IMR-90 (cell line): ENCODE data around the gene GDF9. TPM values are rescaled to one million over a fixed set of nuclear protein-coding genes. Genes with fewer than 3 reads are reported as not detected.

Source experiments
- ATAC-seq: fragments of 200-7000 bp; cut with Tn5 transposase; 2 replicates; pipeline ENCODE4 v1.9.1; 2020; ENCODE audit warnings: low read depth, mild to moderate bottlenecking, moderate library complexity
- BruUV-seq: library from RNA; stranded (reverse); fragments of 400-500 nt; replicated peaks from 2 replicates; lab custom pipeline; 2021; lab: Mats Ljungman, UMichigan
- CTCF ChIA-PET: fragments of 300-600 bp; formaldehyde crosslinking; extraction: SDS; loops from one replicate; lab custom pipeline; 2021; ENCODE audit warnings: antibody characterized with exemption; lab: Yijun Ruan, JAX
- POLR2A ChIA-PET: fragments of 300-600 bp; sonication (Branson Sonifier 250); formaldehyde crosslinking; loops from one replicate; lab custom pipeline; 2022; ENCODE audit warnings: antibody characterized with exemption; ENCODE audit not compliant: unreplicated experiment; lab: Charles Lee
- DNase-seq: peaks from one replicate; pipeline ENCODE4 v3.0.0; 2013
- H2AFZ ChIP-seq: replicated peaks from 2 replicates; pipeline ENCODE3; 2013; ENCODE audit warnings: low read length, mild to moderate bottlenecking; ENCODE audit not compliant: poor library complexity
- H2AK5ac ChIP-seq: 2 replicates; pipeline ENCODE4 v1.6.1; 2013; ENCODE audit warnings: low read depth, low read length, inconsistent platforms
- H2AK9ac ChIP-seq: replicated peaks from 2 replicates; pipeline ENCODE3; 2013; ENCODE audit warnings: mild to moderate bottlenecking, low read depth, low read length, moderate library complexity; ENCODE audit not compliant: poor library complexity
- H2BK120ac ChIP-seq: 2 replicates; pipeline ENCODE4 v1.6.1; 2013; ENCODE audit warnings: low read depth, low read length, inconsistent platforms
- H2BK15ac ChIP-seq: 3 replicates; pipeline ENCODE4 v1.6.1; 2013; ENCODE audit warnings: low read depth, low read length, inconsistent platforms
- H2BK20ac ChIP-seq: 2 replicates; pipeline ENCODE4 v1.6.1; 2013; ENCODE audit warnings: low read depth, mild to moderate bottlenecking, inconsistent platforms, low read length, moderate library complexity
- H2BK5ac ChIP-seq: 2 replicates; pipeline ENCODE4 v1.6.1; 2013; ENCODE audit warnings: mild to moderate bottlenecking, low read depth, low read length, inconsistent platforms; ENCODE audit not compliant: poor library complexity, severe bottlenecking
- H3K14ac ChIP-seq: replicated peaks from 2 replicates; pipeline ENCODE4 v1.6.1; 2013; ENCODE audit warnings: low read depth, low read length, inconsistent platforms
- H3K18ac ChIP-seq: 2 replicates; pipeline ENCODE4 v1.6.1; 2013; ENCODE audit warnings: low read depth, low read length, control low read depth
- H3K23ac ChIP-seq: 2 replicates; pipeline ENCODE4 v1.6.1; 2013; ENCODE audit warnings: low read depth, low read length, inconsistent platforms
- H3K27ac ChIP-seq: 2 replicates; pipeline ENCODE4 v1.5.1; 2013; ENCODE audit warnings: mild to moderate bottlenecking, control low read depth, low read length; ENCODE audit not compliant: insufficient read depth
- H3K27me3 ChIP-seq: 2 replicates; pipeline ENCODE4 v1.6.1; 2013; ENCODE audit warnings: low read length; ENCODE audit not compliant: control insufficient read depth, insufficient read depth
- H3K36me3 ChIP-seq: 2 replicates; pipeline ENCODE4 v1.6.1; 2013; ENCODE audit warnings: low read length, mixed read lengths; ENCODE audit not compliant: control insufficient read depth, insufficient read depth
- H3K4ac ChIP-seq: 2 replicates; pipeline ENCODE4 v1.6.1; 2013; ENCODE audit warnings: low read depth, low read length, inconsistent platforms
- H3K4me1 ChIP-seq: 2 replicates; pipeline ENCODE4 v1.6.1; 2013; ENCODE audit warnings: low read length, mixed read lengths; ENCODE audit not compliant: control insufficient read depth, insufficient read depth
- H3K4me2 ChIP-seq: 2 replicates; pipeline ENCODE4 v1.6.1; 2013; ENCODE audit warnings: low read depth, mild to moderate bottlenecking, control low read depth, low read length, moderate library complexity
- H3K4me3 ChIP-seq: 2 replicates; pipeline ENCODE4 v1.5.1; 2013; ENCODE audit warnings: low read depth, mild to moderate bottlenecking, control low read depth, low read length, moderate library complexity; ENCODE audit not compliant: insufficient read depth
- H3K56ac ChIP-seq: 2 replicates; pipeline ENCODE4 v1.6.1; 2013; ENCODE audit warnings: low read length, inconsistent platforms; ENCODE audit not compliant: insufficient read depth; ENCODE audit errors: extremely low read depth
- H3K79me1 ChIP-seq, 2 experiments: 2 replicates each; pipeline ENCODE4 v1.6.1; 2013; ENCODE audit warnings: low read length in 2 of 2, inconsistent platforms in 1 of 2, low read depth in 1 of 2
- H3K9ac ChIP-seq: 2 replicates; pipeline ENCODE4 v1.6.1; 2013; ENCODE audit warnings: low read depth, low read length, control low read depth
- H3K9me1 ChIP-seq: 2 replicates; pipeline ENCODE4 v1.6.1; 2013; ENCODE audit warnings: low read length, inconsistent platforms; ENCODE audit not compliant: insufficient read depth
- H3K9me3 ChIP-seq: 2 replicates; pipeline ENCODE4 v1.6.1; 2013; ENCODE audit warnings: low read length; ENCODE audit not compliant: control insufficient read depth, insufficient read depth
- H4K20me1 ChIP-seq: 2 replicates; pipeline ENCODE4 v1.6.1; 2013; ENCODE audit warnings: low read length, inconsistent platforms; ENCODE audit not compliant: insufficient read depth
- H4K5ac ChIP-seq: 2 replicates; pipeline ENCODE4 v1.6.1; 2013; ENCODE audit warnings: mild to moderate bottlenecking, low read depth, low read length, control low read depth
- H4K8ac ChIP-seq, 2 experiments: 2 replicates each; pipeline ENCODE4 v1.6.1; 2013; ENCODE audit warnings: low read depth in 2 of 2, low read length in 2 of 2, control low read depth in 1 of 2, inconsistent platforms in 1 of 2
- H4K91ac ChIP-seq: 2 replicates; pipeline ENCODE4 v1.6.1; 2013; ENCODE audit warnings: low read depth, low read length, inconsistent platforms; ENCODE audit not compliant: insufficient read depth
- BHLHE40 ChIP-seq: fragments of 150-350 bp; IDR thresholded peaks from 2 replicates; pipeline ENCODE4 v1.6.1; 2016; ENCODE audit warnings: mild to moderate bottlenecking, low read depth, low read length
- MAZ ChIP-seq: IDR thresholded peaks from 2 replicates; pipeline ENCODE4 v1.6.1; 2012; ENCODE audit warnings: low read depth, mild to moderate bottlenecking, low read length, improper control_type of control experiment, moderate library complexity, borderline replicate concordance
- WGBS, 2 experiments: methylation state at CpG; one replicate each; pipeline versions ENCODE4 v1.1.5 to v1.1.7; 2013; ENCODE audit warnings: missing lambda C conversion rate in 2 of 2; ENCODE audit not compliant: insufficient read length in 1 of 2; ENCODE audit errors: extremely low coverage in 2 of 2; 5-methylcytosine and 5-hydroxymethylcytosine counted together
- dilution Hi-C: fragments of 300-500 bp; cut with HindIII; formaldehyde crosslinking; loops from one replicate; pipeline ENCODE4 v1.14.3; 2018; ENCODE audit warnings: low sequenced_read_pairs; ENCODE audit not compliant: unreplicated experiment
- in situ Hi-C: fragments of 300-500 bp; cut with MboI; formaldehyde crosslinking; loops from 3 replicates; pipeline ENCODE4 v1.14.3; 2019; ENCODE audit warnings: low sequenced_read_pairs, inconsistent platforms, mixed read lengths
- intact Hi-C: fragments of 100-400 bp; cut with micrococcal nuclease; formaldehyde crosslinking; loops from 2 replicates; pipeline ENCODE4 v1.10.0; 2022
- polyA plus RNA-seq, 3 experiments: library from polyadenylated mRNA; depleted of rRNA; stranded (reverse); fragments of >200 nt; gene quantifications; 2 replicates each; pipeline ENCODE4 v1.2.3, GENCODE V29; 2012; ENCODE audit warnings: low replicate concordance in 1 of 3
- total RNA-seq: library from RNA; depleted of rRNA; stranded (reverse); fragments of >200 nt; gene quantifications from 2 replicates; pipeline ENCODE4 v1.2.3, GENCODE V29; 2012

GDF9 gene
- total and polyA plus RNA-seq, 2 of the 4 experiments (the other 2 are of a cell fraction): 0.18 to 0.21 TPM

DNA sequence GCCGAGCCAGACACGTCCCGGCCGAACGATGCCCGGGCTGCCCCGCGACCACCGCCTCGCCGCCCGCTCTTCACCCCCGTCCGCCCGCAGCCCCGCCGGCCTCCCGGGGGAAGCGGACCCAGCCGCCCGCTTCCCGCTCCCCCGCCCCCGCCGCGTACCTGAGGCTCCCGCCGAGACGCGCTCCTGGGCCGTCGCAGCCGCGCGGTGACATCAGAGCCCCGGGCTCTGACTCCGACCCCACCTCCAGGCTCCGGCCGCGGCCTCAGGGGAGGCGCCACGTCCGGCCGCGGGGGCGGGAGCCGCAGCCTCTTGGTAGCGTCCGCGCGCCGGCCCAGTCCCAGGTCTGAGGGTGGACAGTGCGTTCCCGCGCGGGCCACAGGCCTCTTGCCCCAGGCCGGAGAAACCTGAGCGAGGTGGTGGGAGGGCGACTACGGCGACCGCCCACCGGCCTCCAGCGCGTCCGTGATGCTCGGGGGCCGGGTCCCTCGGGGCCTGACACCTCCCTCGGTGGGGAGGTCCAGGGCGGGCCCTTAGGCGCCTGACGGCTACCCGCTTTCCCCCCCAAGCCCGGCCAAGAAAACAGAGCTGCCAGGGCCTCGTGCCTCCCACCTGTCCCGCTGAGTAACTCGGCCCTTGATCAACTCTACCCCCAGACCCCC lies 35.7 kb downstream of the GDF9 start, which contains the start of gene SHROOM1:
TSS of gene SHROOM1 (minus strand) at position 212 of the 659 bp plus-strand sequence. CDS start 4,507 bp downstream, outside the sequence.
- peak within 1 kb of the TSS; percentile 80 to 86 for H4K8ac ChIP-seq
- no peaks in the 10 kb centered on the region for H3K9me3 ChIP-seq
- peaks cover 13 to 32% of the 10 kb centered on the region in 2 experiments; a peak in 3 of 4 replicates for H3K79me1 ChIP-seq
- H2AFZ ChIP-seq: peak within 1 kb of the TSS; percentile 99
- TF ChIP-seq MAZ (peak; percentile 5; the same call in 1 of the 2 replicates), BHLHE40 (no peak)
- DNase-seq: peak; percentile 27
- no peaks in the 10 kb centered on the region for H3K27me3 ChIP-seq
- peak within 1 kb of the TSS; percentile 90 for H3K4me2 ChIP-seq
- no peak within 1 kb of the TSS for H2BK5ac ChIP-seq
- ATAC-seq: peak; percentile 82
- peak within 1 kb of the TSS; percentile 43; the same call in 1 of the 2 replicates for H3K23ac ChIP-seq
- WGBS, 2 experiments: 4% methylated on average over 47 of the region's 78 CpGs; no CpG with 5 or more reads in 1 of the 2 experiments
- in situ Hi-C loops: no loop called here
- H4K20me1 ChIP-seq: no peaks in the 10 kb centered on the region
- H3K56ac ChIP-seq: peak within 1 kb of the TSS; percentile 32; the same call in 1 of the 2 replicates
- peak within 1 kb of the TSS; percentile 47; the same call in 1 of the 2 replicates for H4K91ac ChIP-seq
- H2BK20ac ChIP-seq: no peak within 1 kb of the TSS
- ChIA-PET POLR2A (no interaction called here), CTCF (interaction anchor here (0.8 to 1.0 kb wide), 4 partner anchors 35 to 241 kb away, joined by 3 to 5 read pairs (median 4); no protein-coding TSS in a partner anchor)
- dilution Hi-C loops: no loop called here
- 0 out of 2 replicates have a peak within 1 kb of the TSS, but pooled peaks have one; percentile 48 for H2BK120ac ChIP-seq
- peak within 1 kb of the TSS; percentile 84 for H3K4me3 ChIP-seq
- H2AK5ac ChIP-seq: 0 out of 2 replicates have a peak within 1 kb of the TSS, but pooled peaks have one; percentile 37
- H2AK9ac ChIP-seq: peak within 1 kb of the TSS; percentile 84
- H4K5ac ChIP-seq: peak within 1 kb of the TSS; percentile 64; the same call in 1 of the 2 replicates
- intact Hi-C loops: loop anchor here (1.0 kb wide), 2 partner anchors 36 to 53 kb away; partner anchors contain the start of genes GDF9 and UQCRQ
- H3K4me1 ChIP-seq: peaks cover 4% of the 10 kb centered on the region; the same call in 1 of the 2 replicates
- H3K27ac ChIP-seq: peak within 1 kb of the TSS; percentile 52; the same call in 1 of the 2 replicates
- H3K36me3 ChIP-seq: no peaks in the 10 kb centered on the region
- peak within 1 kb of the TSS; percentile 89 for H3K4ac ChIP-seq
- BruUV-seq: no TSS peak
- peak within 1 kb of the TSS; percentile 73 for H3K9ac ChIP-seq
- H2BK15ac ChIP-seq: no peak within 1 kb of the TSS; the same call in 2 of the 3 replicates
- peaks cover 4% of the 10 kb centered on the region; the same call in 1 of the 2 replicates for H3K9me1 ChIP-seq
- no peak within 1 kb of the TSS; the same call in 1 of the 2 replicates for H3K18ac ChIP-seq
- H3K14ac ChIP-seq: peak within 1 kb of the TSS; percentile 83
